ENCODE data around the gene TSPAN14. TPM values are rescaled to one million over a fixed set of nuclear protein-coding genes. Genes with fewer than 3 reads are reported as not detected.

Gene TSPAN14
- total RNA-seq, 4 donors from 2014 or later: 61.6 to 83.4 (median 77.9) TPM

- Histone ChIP-seq H3K9me3 (no peaks in the 10 kb centered on the region), H3K4me3 (replicated peaks in 1 of 3) (peak overlapping the region in 1 of 3 donors; percentile 16), H3K27ac (peak overlapping the region; percentile 64 to 99 (median 93)), H3K27me3 (no peaks in the 10 kb centered on the region), H3K4me1 (peaks cover 98 to 100% of the 10 kb centered on the region in 2 donors), H3K36me3 (no peaks in the 10 kb centered on the region)
- intact Hi-C loops (cut with DNase I): no loop called here
- 22 to 31% methylated on average over 2 to 3 of the region's 3 CpGs for WGBS, 2 donors
- TF ChIP-seq, protein P1, sequence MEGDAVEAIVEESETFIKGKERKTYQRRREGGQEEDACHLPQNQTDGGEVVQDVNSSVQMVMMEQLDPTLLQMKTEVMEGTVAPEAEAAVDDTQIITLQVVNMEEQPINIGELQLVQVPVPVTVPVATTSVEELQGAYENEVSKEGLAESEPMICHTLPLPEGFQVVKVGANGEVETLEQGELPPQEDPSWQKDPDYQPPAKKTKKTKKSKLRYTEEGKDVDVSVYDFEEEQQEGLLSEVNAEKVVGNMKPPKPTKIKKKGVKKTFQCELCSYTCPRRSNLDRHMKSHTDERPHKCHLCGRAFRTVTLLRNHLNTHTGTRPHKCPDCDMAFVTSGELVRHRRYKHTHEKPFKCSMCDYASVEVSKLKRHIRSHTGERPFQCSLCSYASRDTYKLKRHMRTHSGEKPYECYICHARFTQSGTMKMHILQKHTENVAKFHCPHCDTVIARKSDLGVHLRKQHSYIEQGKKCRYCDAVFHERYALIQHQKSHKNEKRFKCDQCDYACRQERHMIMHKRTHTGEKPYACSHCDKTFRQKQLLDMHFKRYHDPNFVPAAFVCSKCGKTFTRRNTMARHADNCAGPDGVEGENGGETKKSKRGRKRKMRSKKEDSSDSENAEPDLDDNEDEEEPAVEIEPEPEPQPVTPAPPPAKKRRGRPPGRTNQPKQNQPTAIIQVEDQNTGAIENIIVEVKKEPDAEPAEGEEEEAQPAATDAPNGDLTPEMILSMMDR (IDR thresholded peaks at IDR 0.05): no peak
- no peak for TF ChIP-seq POLR2A (IDR thresholded peaks at IDR 0.05)
- no peak for DNase-seq
Measured at GRCh38 chr10:80465451-80465835, 11.3 kb downstream of the TSPAN14 start.

- H3K27me3 ChIP-seq: no peaks in the 10 kb centered on the region
- H3K4me1 ChIP-seq: peaks cover 98 to 100% of the 10 kb centered on the region in 2 donors
- WGBS, 2 donors: 83 to 84% methylated on average over 10 of the region's 10 CpGs
- H3K9me3 ChIP-seq: no peaks in the 10 kb centered on the region
- H3K27ac ChIP-seq: peak overlapping the region; percentile 64 to 99 (median 93)
- no peaks in the 10 kb centered on the region for H3K36me3 ChIP-seq
- no peak overlapping the region for H3K4me3 ChIP-seq (replicated peaks in 1 of 3)
- no peak for TF ChIP-seq POLR2A (IDR thresholded peaks at IDR 0.05)
- TF ChIP-seq, protein P1 (IDR thresholded peaks at IDR 0.05): no peak
- DNase-seq: peak in 1 of 2 donors; percentile 22
- intact Hi-C loops (cut with DNase I): no loop called here
Measured at GRCh38 chr10:80465839-80466590, 11.9 kb downstream of the TSPAN14 start.

GRCh38 chr10:80466724-80467326 lies 12.7 kb downstream of the TSPAN14 start:
- Histone ChIP-seq H3K27ac (peak overlapping the region; percentile 64 to 99 (median 93)), H3K36me3 (no peaks in the 10 kb centered on the region), H3K4me3 (replicated peaks in 1 of 3) (no peak overlapping the region), H3K27me3 (no peaks in the 10 kb centered on the region), H3K9me3 (no peaks in the 10 kb centered on the region), H3K4me1 (peaks cover 98 to 100% of the 10 kb centered on the region in 2 donors)
- intact Hi-C loops (cut with DNase I): no loop called here
- DNase-seq: no peak
- WGBS, 2 donors: 52% methylated on average over 10 of the region's 10 CpGs
- TF ChIP-seq, protein P1 (IDR thresholded peaks at IDR 0.05): no peak
- no peak for TF ChIP-seq POLR2A (IDR thresholded peaks at IDR 0.05)

DNA sequence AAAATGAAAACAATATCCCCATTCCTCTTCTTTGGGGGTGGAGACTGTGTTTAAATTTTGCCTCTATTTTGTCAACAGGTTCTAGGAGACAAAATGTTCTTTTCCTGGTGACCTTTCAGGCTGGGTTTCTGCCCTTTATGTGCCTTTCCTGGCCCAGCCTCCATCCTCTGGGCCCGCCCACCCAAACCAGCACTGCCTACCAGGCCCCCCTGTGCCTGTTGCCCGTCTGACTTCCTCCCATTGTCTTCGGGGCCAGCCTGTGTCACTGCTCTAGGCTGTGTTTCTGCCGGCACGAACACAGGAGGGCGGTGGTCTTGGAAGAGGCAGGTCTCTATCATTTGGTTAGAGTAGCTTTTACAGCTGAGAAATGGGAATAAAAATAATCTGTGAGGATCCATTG lies 13.9 kb downstream of the TSPAN14 start:
- Histone ChIP-seq H3K27ac (peak overlapping the region; percentile 64 to 99 (median 93)), H3K4me3 (replicated peaks in 1 of 3) (no peak overlapping the region), H3K27me3 (no peaks in the 10 kb centered on the region), H3K4me1 (peaks cover 98 to 100% of the 10 kb centered on the region in 2 donors), H3K9me3 (no peaks in the 10 kb centered on the region), H3K36me3 (no peaks in the 10 kb centered on the region)
- TF ChIP-seq, protein P1 (IDR thresholded peaks at IDR 0.05): no peak
- TF ChIP-seq POLR2A (IDR thresholded peaks at IDR 0.05): peak in 1 of 2 donors; percentile 44
- DNase-seq: peak; percentile 67 to 76
- WGBS, 2 donors: 53 to 55% methylated on average over 6 of the region's 6 CpGs
- intact Hi-C loops (cut with DNase I): no loop called here
